Neutrophil (primary cell): Measurements from ENCODE around the gene TLR9.

ENCODE experiments used
- H3K27ac ChIP-seq: fragments of 200-600 bp; sonication (generic); 2 replicates; pipeline ENCODE4 v1.5.1; 2016; ENCODE audit warnings: mild to moderate bottlenecking, moderate library complexity
- H3K27me3 ChIP-seq: fragments of 200-600 bp; sonication (generic); 2 replicates; pipeline ENCODE4 v1.6.0; 2016; ENCODE audit warnings: mild to moderate bottlenecking
- H3K36me3 ChIP-seq: fragments of 200-600 bp; sonication (generic); 2 replicates; pipeline ENCODE4 v1.5.1; 2017
- H3K4me1 ChIP-seq, 2 experiments: fragments of 200-600 bp in 1 of 2; sonication (generic) in 1 of 2; 1 replicate in 1 of 2; 2 replicates in 1 of 2; pipeline versions ENCODE4 v1.5.1 to v1.6.1; 2013 to 2016; ENCODE audit warnings: low read depth in 1 of 2, low read length in 1 of 2, mild to moderate bottlenecking in 1 of 2, moderate library complexity in 1 of 2; ENCODE audit not compliant: control insufficient read depth in 1 of 2, insufficient read depth in 1 of 2
- H3K4me3 ChIP-seq, 2 experiments: fragments of 200-600 bp in 1 of 2; sonication (generic) in 1 of 2; 1 replicate in 1 of 2; 2 replicates in 1 of 2; pipeline ENCODE4 v1.5.1; 2013 to 2016; ENCODE audit warnings: low read depth in 1 of 2, low read length in 1 of 2, mild to moderate bottlenecking in 1 of 2, moderate library complexity in 1 of 2
- H3K9me3 ChIP-seq: fragments of 200-600 bp; sonication (generic); 2 replicates; pipeline ENCODE4 v1.5.1; 2016
- CTCF ChIP-seq: fragments of 200-600 bp; sonication (generic); IDR thresholded peaks from 2 replicates; pipeline ENCODE4 v1.5.1; 2016; ENCODE audit warnings: antibody characterized with exemption

Gene TLR9

GRCh38 chr3:52246264-52246620 lies 20.8 kb upstream of the TLR9 start:
- Histone ChIP-seq H3K9me3 (no peaks in the 10 kb centered on the region), H3K27ac (peak overlapping the region; percentile 98), H3K36me3 (peaks cover 38% of the 10 kb centered on the region), H3K27me3 (no peaks in the 10 kb centered on the region), H3K4me1 (peaks cover 53 to 58% of the 10 kb centered on the region in 2 experiments), H3K4me3 (peak overlapping the region; percentile 81 to 94)
- no peak for TF ChIP-seq CTCF

DNA sequence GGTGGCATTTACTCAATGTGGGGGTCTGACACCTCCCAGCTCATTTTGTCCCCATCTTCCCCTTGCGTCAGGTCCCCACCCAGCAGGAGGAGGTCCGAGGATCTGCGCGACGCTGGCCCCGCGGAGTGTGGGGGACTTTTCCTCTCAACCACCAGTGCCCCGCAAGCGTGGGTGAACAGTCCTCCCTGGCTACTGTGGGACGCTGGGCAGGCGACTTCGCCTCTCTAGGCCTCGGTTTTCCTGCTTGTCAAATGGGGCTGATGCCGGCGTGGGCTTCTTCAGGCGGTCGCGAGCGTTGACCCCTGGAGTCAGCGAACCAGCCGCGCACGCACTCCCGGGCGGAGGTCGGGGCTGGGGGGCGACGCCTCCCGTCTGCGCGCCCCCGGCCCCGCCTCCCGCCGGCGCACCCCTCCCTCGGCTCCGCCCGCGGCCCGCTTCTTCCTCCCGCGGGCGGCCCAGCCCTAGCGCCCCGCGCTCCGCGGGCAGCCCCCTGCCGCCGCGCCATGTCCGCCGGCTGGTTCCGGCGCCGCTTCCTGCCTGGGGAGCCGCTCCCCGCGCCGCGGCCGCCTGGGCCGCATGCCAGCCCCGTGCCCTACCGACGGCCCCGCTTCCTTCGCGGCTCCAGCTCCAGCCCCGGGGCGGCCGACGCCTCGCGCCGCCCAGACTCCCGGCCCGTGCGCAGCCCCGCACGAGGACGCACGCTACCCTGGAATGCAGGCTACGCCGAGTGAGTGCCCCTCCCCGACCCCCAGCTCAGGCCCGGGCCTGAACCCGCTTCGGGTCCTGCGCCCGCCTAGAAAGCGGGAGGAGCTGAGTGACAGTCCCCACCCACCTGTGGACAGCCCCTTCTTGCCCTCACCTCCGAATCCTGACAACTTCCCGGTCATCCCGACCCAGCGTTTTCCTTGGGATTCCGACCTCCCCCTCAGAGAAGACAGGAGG lies 20.1 kb upstream of the TLR9 start, which contains the start of gene PPM1M:
Gene PPM1M (plus strand): TSS at position 438 of the 942 bp plus-strand sequence. CDS start 66 bp downstream, at position 504.
- H3K36me3 ChIP-seq, result peaks cover 32% of the 10 kb centered on the region
- H3K27ac ChIP-seq, result peak within 1 kb of the TSS; percentile 98
- no peaks in the 10 kb centered on the region for H3K9me3 ChIP-seq
- TF ChIP-seq CTCF, result no peak
- peak within 1 kb of the TSS; percentile 81 to 94 for H3K4me3 ChIP-seq
- H3K4me1 ChIP-seq, result peaks cover 57 to 62% of the 10 kb centered on the region in 2 experiments
- H3K27me3 ChIP-seq, result no peaks in the 10 kb centered on the region

GRCh38 chr3:52243791-52244628 lies 18.6 kb upstream of the TLR9 start:
- peak overlapping the region; percentile 72 to 94 for H3K4me3 ChIP-seq
- H3K4me1 ChIP-seq, result peaks cover 65 to 69% of the 10 kb centered on the region in 2 experiments
- TF ChIP-seq CTCF, result no peak
- H3K36me3 ChIP-seq, result peaks cover 16% of the 10 kb centered on the region
- no peaks in the 10 kb centered on the region for H3K27me3 ChIP-seq
- H3K9me3 ChIP-seq, result no peaks in the 10 kb centered on the region
- peak overlapping the region; percentile 98 for H3K27ac ChIP-seq

- peaks cover 63 to 68% of the 10 kb centered on the region in 2 experiments for H3K4me1 ChIP-seq
- H3K27ac ChIP-seq, result no peak overlapping the region
Measured at GRCh38 chr3:52242039-52242438, 16.6 kb upstream of the TLR9 start.

More at GRCh38 chr3:52242039-52242438, 16.6 kb upstream of the TLR9 start:
- Histone ChIP-seq H3K9me3 (no peaks in the 10 kb centered on the region), H3K4me3 (no peak overlapping the region), H3K36me3 (no peaks in the 10 kb centered on the region), H3K27me3 (no peaks in the 10 kb centered on the region)
- TF ChIP-seq CTCF, result no peak
